AG09309 (cell line): Measurements from ENCODE around the gene P2RX7.

Experiments
- DNase-seq: peaks from one replicate; pipeline ENCODE4 v3.0.0-alpha.2; 2010; ENCODE audit warnings: low read depth
- H3K4me3 ChIP-seq: 2 replicates; pipeline ENCODE4 v1.5.1; 2011; ENCODE audit warnings: mild to moderate bottlenecking, low read depth, low read length, moderate library complexity; ENCODE audit not compliant: control insufficient read depth
- CTCF ChIP-seq: IDR thresholded peaks from 2 replicates; pipeline ENCODE4 v1.5.1; 2011; ENCODE audit warnings: mild to moderate bottlenecking, low read depth, low read length, inconsistent platforms; ENCODE audit not compliant: insufficient read depth, control insufficient read depth; ENCODE audit errors: missing control alignments

Gene P2RX7

GRCh38 chr12:121181181-121181580 lies 48.5 kb downstream of the P2RX7 start:
- no peak for DNase-seq
- TF ChIP-seq CTCF, result no peak
- H3K4me3 ChIP-seq, result no peak overlapping the region

- no peak for DNase-seq
- no peak for TF ChIP-seq CTCF
- no peak overlapping the region for H3K4me3 ChIP-seq
Measured at GRCh38 chr12:121182222-121182893, 49.7 kb downstream of the P2RX7 start.

GRCh38 chr12:121184425-121184824 lies 51.7 kb downstream of the P2RX7 start:
- H3K4me3 ChIP-seq, result no peak overlapping the region
- TF ChIP-seq CTCF, result no peak
- no peak for DNase-seq

GRCh38 chr12:121184984-121185889 lies 52.6 kb downstream of the P2RX7 start:
- DNase-seq, result no peak
- H3K4me3 ChIP-seq, result no peak overlapping the region
- TF ChIP-seq CTCF, result no peak

- H3K4me3 ChIP-seq, result no peak overlapping the region
- no peak for TF ChIP-seq CTCF
- no peak for DNase-seq
Measured at GRCh38 chr12:121186826-121187225, 54.1 kb downstream of the P2RX7 start.

GRCh38 chr12:121187501-121187900 lies 54.8 kb downstream of the P2RX7 start:
- no peak overlapping the region for H3K4me3 ChIP-seq
- TF ChIP-seq CTCF, result no peak
- no peak for DNase-seq
